SK-N-MC (cell line): ENCODE data around the gene RPLP2.

Experiments
- EZH2 ChIP-seq: fragments of 200-600 bp; sonication (generic); IDR thresholded peaks from one replicate; pipeline ENCODE4 v1.6.1; 2017; ENCODE audit warnings: antibody characterized with exemption
- FOXP2 ChIP-seq: optimal IDR thresholded peaks from 2 replicates; pipeline ENCODE3; 2011; ENCODE audit warnings: mild to moderate bottlenecking, moderate library complexity; ENCODE audit not compliant: insufficient read depth; ENCODE audit errors: extremely low read length, control extremely low read depth
- POLR2AphosphoS5 ChIP-seq: IDR thresholded peaks from 2 replicates; pipeline ENCODE4 v1.6.1; 2012; ENCODE audit warnings: mild to moderate bottlenecking, low read depth, low read length, borderline replicate concordance

- no peak for TF ChIP-seq EZH2
- TF ChIP-seq FOXP2 = no peak
- TF ChIP-seq POLR2AphosphoS5 = no peak
Observed at GRCh38 chr11:855330-855674, 45.5 kb downstream of the RPLP2 start.
